Ishikawa (cell line): ENCODE results near the gene DSCAML1.

Source experiments
- CEBPB ChIP-seq: IDR thresholded peaks from 2 replicates; pipeline ENCODE4 v1.6.1; 2012
- CREB1 ChIP-seq: IDR thresholded peaks from 2 replicates; pipeline ENCODE4 v1.6.1; 2012; ENCODE audit warnings: low read depth
- EP300 ChIP-seq: IDR thresholded peaks from 2 replicates; pipeline ENCODE4 v1.6.1; 2012; ENCODE audit warnings: borderline replicate concordance
- FOXM1 ChIP-seq: IDR thresholded peaks from 2 replicates; pipeline ENCODE4 v1.6.1; 2012; ENCODE audit warnings: low read depth, borderline replicate concordance
- RAD21 ChIP-seq: IDR thresholded peaks from 2 replicates; pipeline ENCODE4 v1.6.1; 2012; ENCODE audit warnings: low read depth
- TAF1 ChIP-seq: IDR thresholded peaks from 2 replicates; pipeline ENCODE4 v1.6.1; 2012; ENCODE audit warnings: low read depth, mild to moderate bottlenecking
- TCF12 ChIP-seq: IDR thresholded peaks from 2 replicates; pipeline ENCODE4 v1.6.1; 2012; ENCODE audit warnings: low read depth
- TEAD4 ChIP-seq: IDR thresholded peaks from 2 replicates; pipeline ENCODE4 v1.6.1; 2012
- YY1 ChIP-seq: IDR thresholded peaks from 2 replicates; pipeline ENCODE4 v1.6.1; 2012; ENCODE audit warnings: low read depth
- TF ChIP-seq, protein P1 (sequence below): IDR thresholded peaks from 2 replicates; pipeline ENCODE4 v1.6.1; 2012
- TF ChIP-seq, protein P2 (sequence below): IDR thresholded peaks from 2 replicates; pipeline ENCODE4 v1.6.1; 2012; ENCODE audit warnings: low read depth, mild to moderate bottlenecking

DNA sequence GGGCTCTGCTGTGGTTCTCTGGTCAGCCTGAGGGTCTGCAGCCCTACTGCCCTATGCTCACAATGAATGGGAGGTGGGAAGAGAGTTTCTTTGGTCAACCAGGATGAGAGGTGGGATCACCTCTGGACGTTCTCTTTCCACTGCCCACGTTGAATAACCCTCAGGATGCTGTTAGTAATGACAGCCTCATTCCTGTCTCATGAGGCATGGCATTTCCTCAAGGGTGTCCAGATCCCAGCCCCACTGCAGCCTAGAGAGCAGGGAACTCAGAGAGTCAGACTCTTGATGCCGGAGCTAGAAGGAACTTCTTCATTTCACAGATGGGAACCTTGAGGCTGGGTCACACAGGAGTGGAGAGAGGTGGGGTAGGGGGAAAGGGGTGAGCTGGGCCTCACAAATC is 273.3 kb downstream of the DSCAML1 start:
- TF ChIP-seq, protein P1, sequence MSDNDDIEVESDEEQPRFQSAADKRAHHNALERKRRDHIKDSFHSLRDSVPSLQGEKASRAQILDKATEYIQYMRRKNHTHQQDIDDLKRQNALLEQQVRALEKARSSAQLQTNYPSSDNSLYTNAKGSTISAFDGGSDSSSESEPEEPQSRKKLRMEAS = no peak
- TF ChIP-seq EP300 = no peak
- TF ChIP-seq CEBPB = no peak
- TF ChIP-seq, protein P2, sequence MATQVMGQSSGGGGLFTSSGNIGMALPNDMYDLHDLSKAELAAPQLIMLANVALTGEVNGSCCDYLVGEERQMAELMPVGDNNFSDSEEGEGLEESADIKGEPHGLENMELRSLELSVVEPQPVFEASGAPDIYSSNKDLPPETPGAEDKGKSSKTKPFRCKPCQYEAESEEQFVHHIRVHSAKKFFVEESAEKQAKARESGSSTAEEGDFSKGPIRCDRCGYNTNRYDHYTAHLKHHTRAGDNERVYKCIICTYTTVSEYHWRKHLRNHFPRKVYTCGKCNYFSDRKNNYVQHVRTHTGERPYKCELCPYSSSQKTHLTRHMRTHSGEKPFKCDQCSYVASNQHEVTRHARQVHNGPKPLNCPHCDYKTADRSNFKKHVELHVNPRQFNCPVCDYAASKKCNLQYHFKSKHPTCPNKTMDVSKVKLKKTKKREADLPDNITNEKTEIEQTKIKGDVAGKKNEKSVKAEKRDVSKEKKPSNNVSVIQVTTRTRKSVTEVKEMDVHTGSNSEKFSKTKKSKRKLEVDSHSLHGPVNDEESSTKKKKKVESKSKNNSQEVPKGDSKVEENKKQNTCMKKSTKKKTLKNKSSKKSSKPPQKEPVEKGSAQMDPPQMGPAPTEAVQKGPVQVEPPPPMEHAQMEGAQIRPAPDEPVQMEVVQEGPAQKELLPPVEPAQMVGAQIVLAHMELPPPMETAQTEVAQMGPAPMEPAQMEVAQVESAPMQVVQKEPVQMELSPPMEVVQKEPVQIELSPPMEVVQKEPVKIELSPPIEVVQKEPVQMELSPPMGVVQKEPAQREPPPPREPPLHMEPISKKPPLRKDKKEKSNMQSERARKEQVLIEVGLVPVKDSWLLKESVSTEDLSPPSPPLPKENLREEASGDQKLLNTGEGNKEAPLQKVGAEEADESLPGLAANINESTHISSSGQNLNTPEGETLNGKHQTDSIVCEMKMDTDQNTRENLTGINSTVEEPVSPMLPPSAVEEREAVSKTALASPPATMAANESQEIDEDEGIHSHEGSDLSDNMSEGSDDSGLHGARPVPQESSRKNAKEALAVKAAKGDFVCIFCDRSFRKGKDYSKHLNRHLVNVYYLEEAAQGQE = no peak
- TF ChIP-seq FOXM1 = no peak
- TF ChIP-seq TEAD4 = no peak
- TF ChIP-seq TCF12 = no peak
- TF ChIP-seq RAD21 = no peak
- TF ChIP-seq CREB1 = no peak
- no peak for TF ChIP-seq TAF1
- TF ChIP-seq YY1 = no peak
